ENCODE data around the gene CCDC106.

GRCh38 chr19:55686311-55687050, 38.5 kb downstream of the CCDC106 start:
- TF ChIP-seq POLR2AphosphoS5 (IDR thresholded peaks at IDR 0.05; ENCODE audit: low read depth, low read length): no peak
- TF ChIP-seq CTCF (IDR thresholded peaks at IDR 0.05): no peak
- no peak for TF ChIP-seq SIN3A (IDR thresholded peaks at IDR 0.05; ENCODE audit: borderline replicate concordance, insufficient read depth, low read depth, low read length)
- TF ChIP-seq TCF7L2 (IDR thresholded peaks at IDR 0.05; ENCODE audit: low read depth, low read length): no peak
